Activated B cell treated with CpG ODN at 0.5 μM for 24 hours (primary cell): ENCODE data around the gene RNF212B. TPM values are rescaled to one million over a fixed set of nuclear protein-coding genes. Genes with fewer than 3 reads are reported as not detected.

Experiments
- ATAC-seq: fragments of 200-7000 bp; cut with Tn5 transposase; one replicate; pipeline ENCODE4 v1.10.0; 2021; ENCODE audit warnings: low read depth, mild to moderate bottlenecking, moderate library complexity
- CTCF ChIA-PET: fragments of 350-600 bp; sonication (Branson Sonifier 250); formaldehyde crosslinking; loops from one replicate; lab custom pipeline; 2021; ENCODE audit warnings: antibody characterized with exemption; lab: Charles Lee
- POLR2A ChIA-PET: fragments of 350-600 bp; sonication (Branson Sonifier 250); formaldehyde crosslinking; loops from one replicate; lab custom pipeline; 2021; ENCODE audit warnings: antibody characterized with exemption; lab: Charles Lee
- DNase-seq: peaks from one replicate; pipeline ENCODE4 v3.0.0; 2022
- H3K27ac Mint-ChIP-seq: one replicate; pipeline ENCODE4 v1.8.0; 2020; ENCODE audit warnings: mixed read lengths
- H3K27me3 Mint-ChIP-seq: one replicate; pipeline ENCODE4 v1.8.0; 2021; ENCODE audit warnings: mixed read lengths
- H3K36me3 Mint-ChIP-seq: one replicate; pipeline ENCODE4 v1.8.0; 2021; ENCODE audit warnings: low read depth, mixed read lengths
- H3K4me1 Mint-ChIP-seq: one replicate; pipeline ENCODE4 v1.8.0; 2021; ENCODE audit warnings: mixed read lengths
- H3K4me3 Mint-ChIP-seq: one replicate; pipeline ENCODE4 v1.8.0; 2020; ENCODE audit warnings: mild to moderate bottlenecking, mixed read lengths
- H3K9me3 Mint-ChIP-seq: one replicate; pipeline ENCODE4 v1.8.0; 2020; ENCODE audit warnings: mixed read lengths
- CTCF ChIP-seq: fragments of 200-600 bp; IDR thresholded peaks from one replicate; pipeline ENCODE4 v1.8.0; 2022; ENCODE audit warnings: antibody characterized with exemption, mild to moderate bottlenecking
- intact Hi-C: fragments of 100-400 bp; cut with micrococcal nuclease; formaldehyde crosslinking; loops from one replicate; pipeline ENCODE4 v1.15.1; 2024
- total RNA-seq: library from RNA; stranded (reverse); gene quantifications from 2 replicates; pipeline ENCODE4 v1.2.3, GENCODE V29; 2022

RNF212B gene
- total RNA-seq, 1 donor from 2014 or later = not detected

- peaks cover 23% of the 10 kb centered on the region for H3K27me3 Mint-ChIP-seq
- H3K9me3 Mint-ChIP-seq = no peaks in the 10 kb centered on the region
- TF ChIP-seq CTCF = no peak
- H3K36me3 Mint-ChIP-seq = no peaks in the 10 kb centered on the region
- no peaks in the 10 kb centered on the region for H3K4me1 Mint-ChIP-seq
- ATAC-seq (no peak), DNase-seq (no peak)
- ChIA-PET CTCF (interaction anchor here (1.3 kb wide), 1 partner anchor 19 kb away, joined by 3 read pairs; no protein-coding TSS in a partner anchor), POLR2A (no interaction called here)
- no peak overlapping the region for H3K27ac Mint-ChIP-seq
- intact Hi-C loops = no loop called here
- no peak overlapping the region for H3K4me3 Mint-ChIP-seq
These were observed 31.2 kb upstream of the RNF212B start for GRCh38 chr14:23206422-23207145.

- Mint-ChIP-seq H3K27ac (no peak overlapping the region), H3K36me3 (no peaks in the 10 kb centered on the region), H3K27me3 (peaks cover 26% of the 10 kb centered on the region), H3K9me3 (no peaks in the 10 kb centered on the region), H3K4me1 (no peaks in the 10 kb centered on the region), H3K4me3 (no peak overlapping the region)
- POLR2A ChIA-PET = no interaction called here
- ATAC-seq (no peak), DNase-seq (no peak)
- TF ChIP-seq CTCF = no peak
- CTCF ChIA-PET = no interaction called here
- intact Hi-C loops = no loop called here
These were observed 30.6 kb upstream of the RNF212B start for GRCh38 chr14:23207146-23207540.

- intact Hi-C loops = no loop called here
- CTCF ChIA-PET = no interaction called here
These were observed 29.4 kb upstream of the RNF212B start for GRCh38 chr14:23208324-23208723.

DNA sequence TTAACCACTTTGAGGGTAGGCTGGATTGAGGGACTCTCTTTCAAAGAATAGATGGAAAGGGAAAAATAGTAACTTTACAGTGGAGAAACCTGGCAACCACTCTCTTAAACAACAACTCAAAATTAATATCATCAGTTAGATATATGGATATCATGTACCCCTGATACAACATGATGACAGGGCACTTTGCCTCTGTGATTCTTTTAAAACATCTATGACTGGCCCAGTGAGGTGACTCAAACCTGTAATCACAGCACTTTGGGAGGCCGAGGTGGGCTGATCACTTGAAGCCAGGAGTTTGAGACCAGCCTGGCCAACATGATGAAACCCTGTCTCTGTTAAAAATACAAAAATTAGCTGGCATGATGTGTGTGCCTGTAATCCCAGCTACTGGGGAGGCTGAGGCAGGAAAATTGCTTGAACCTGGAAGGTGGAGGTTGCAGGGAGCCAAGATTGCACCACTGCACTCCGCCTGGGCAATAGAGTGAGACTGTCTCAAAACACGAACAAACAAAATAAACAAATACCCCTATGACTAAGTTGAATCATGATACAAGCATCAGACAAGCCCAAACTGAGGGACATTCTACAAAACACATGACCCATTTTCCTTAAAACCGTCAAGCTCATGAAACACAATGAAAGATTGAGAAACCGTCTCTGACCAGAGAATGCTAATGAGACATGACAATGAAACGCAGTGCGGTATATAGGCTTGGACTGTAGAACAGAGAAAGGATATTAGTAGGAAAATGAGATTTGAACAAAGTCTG, 27.9 kb upstream of the RNF212B start:
- ChIA-PET CTCF (no interaction called here), POLR2A (no interaction called here)
- ATAC-seq (no peak), DNase-seq (no peak)
- Mint-ChIP-seq H3K9me3 (no peaks in the 10 kb centered on the region), H3K27ac (no peak overlapping the region), H3K4me3 (no peak overlapping the region), H3K36me3 (no peaks in the 10 kb centered on the region), H3K4me1 (no peaks in the 10 kb centered on the region), H3K27me3 (peaks cover 23% of the 10 kb centered on the region)
- no peak for TF ChIP-seq CTCF
- intact Hi-C loops = no loop called here

More at GRCh38 chr14:23208324-23208723, 29.4 kb upstream of the RNF212B start:
- peaks cover 26% of the 10 kb centered on the region for H3K27me3 Mint-ChIP-seq
- H3K4me3 Mint-ChIP-seq = no peak overlapping the region
- POLR2A ChIA-PET = no interaction called here
- H3K27ac Mint-ChIP-seq = no peak overlapping the region
- no peaks in the 10 kb centered on the region for H3K4me1 Mint-ChIP-seq
- DNase-seq = no peak
- no peaks in the 10 kb centered on the region for H3K9me3 Mint-ChIP-seq
- no peaks in the 10 kb centered on the region for H3K36me3 Mint-ChIP-seq
- no peak for ATAC-seq
- no peak for TF ChIP-seq CTCF

DNA sequence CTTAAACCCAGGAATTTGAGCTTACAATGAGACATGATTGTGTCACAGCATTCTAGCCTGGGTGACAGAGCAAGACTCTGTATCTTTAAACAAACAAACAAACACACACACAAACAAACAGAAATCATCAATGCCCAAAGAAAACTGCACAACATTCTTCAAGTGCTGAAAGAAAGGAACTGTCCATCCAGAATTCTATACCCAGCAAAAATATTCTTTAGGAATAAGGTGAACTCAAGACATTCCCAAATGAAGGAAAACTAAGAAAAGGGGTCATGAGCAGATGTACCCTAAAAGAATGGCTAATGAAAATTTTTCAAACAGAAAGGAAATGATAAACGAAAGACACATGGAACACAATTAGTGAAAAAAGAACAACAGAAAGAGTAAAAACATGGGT, 22.3 kb upstream of the RNF212B start:
- no peaks in the 10 kb centered on the region for H3K9me3 Mint-ChIP-seq
- DNase-seq (no peak), ATAC-seq (no peak)
- ChIA-PET POLR2A (no interaction called here), CTCF (no interaction called here)
- intact Hi-C loops = no loop called here
- TF ChIP-seq CTCF = no peak
- H3K36me3 Mint-ChIP-seq = no peaks in the 10 kb centered on the region
- H3K27ac Mint-ChIP-seq = no peak overlapping the region
- peaks cover 33% of the 10 kb centered on the region for H3K27me3 Mint-ChIP-seq
- no peak overlapping the region for H3K4me3 Mint-ChIP-seq
- no peaks in the 10 kb centered on the region for H3K4me1 Mint-ChIP-seq
